HG03097 (cell line): Measurements from ENCODE around the gene NBPF1.
"Not testable (repeated sequence)": the region's sequence is repeated elsewhere in the genome, so short reads cannot be mapped to it uniquely, and the experiment has no call there.

Experiments used
- ATAC-seq: cut with Tn5 transposase; IDR thresholded peaks from one replicate; pipeline ENCODE4 v1.9.1; 2021; ENCODE audit not compliant: unreplicated experiment, low FRiP score

Gene NBPF1

DNA sequence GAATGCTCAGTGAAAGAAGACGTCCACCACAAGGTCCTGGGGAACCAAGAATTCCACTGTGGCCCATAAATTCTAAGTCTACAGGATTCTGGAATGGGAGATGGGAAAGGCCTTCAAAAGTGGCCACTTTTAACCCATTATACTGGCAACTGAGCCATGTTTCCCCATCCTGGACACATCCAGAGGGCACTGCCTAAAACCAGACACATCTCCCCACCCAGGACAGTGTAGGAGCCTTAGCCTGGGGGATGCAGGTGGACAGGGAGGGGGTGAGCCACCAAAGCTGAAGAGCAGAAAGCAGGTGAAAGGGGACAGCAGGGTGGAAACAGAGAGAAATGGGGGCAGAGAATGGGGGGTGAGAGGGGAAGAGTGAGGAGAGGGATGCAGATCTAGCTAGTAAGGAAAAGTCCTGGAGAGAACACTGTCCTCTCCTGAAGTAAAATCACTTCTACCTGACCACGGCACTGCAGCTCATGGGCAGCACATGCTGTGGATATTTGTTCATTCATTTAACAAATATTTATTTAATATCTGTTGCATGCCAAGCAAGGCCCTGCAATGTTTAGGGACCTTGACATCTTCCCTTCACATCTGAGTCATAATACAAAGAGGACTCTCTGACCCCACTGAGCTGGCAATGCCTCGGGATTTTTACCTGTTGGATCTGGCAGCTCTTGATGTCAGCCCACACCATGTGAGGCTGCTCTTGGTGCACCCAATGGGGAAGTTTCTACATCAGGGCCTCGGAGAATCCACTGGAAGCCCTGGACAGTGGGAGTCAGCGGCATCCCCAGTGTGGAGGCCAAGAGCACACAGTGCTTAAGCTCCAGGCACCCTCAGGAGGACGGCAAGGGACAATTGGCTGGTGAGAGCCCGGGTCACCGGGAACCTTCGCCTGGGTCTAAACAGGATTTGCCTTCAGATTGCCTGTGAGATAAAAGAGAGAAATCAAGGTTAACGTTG is 5.2 kb downstream of the NBPF1 start:
- not testable (repeated sequence) for ATAC-seq

GRCh38 chr1:16607433-16607851 is 5.9 kb downstream of the NBPF1 start:
- no peak for ATAC-seq

GRCh38 chr1:16606666-16607432 is 6.5 kb downstream of the NBPF1 start:
- not testable (repeated sequence) for ATAC-seq

- no peak for ATAC-seq
These were observed 7.5 kb downstream of the NBPF1 start for GRCh38 chr1:16605532-16606505.

DNA sequence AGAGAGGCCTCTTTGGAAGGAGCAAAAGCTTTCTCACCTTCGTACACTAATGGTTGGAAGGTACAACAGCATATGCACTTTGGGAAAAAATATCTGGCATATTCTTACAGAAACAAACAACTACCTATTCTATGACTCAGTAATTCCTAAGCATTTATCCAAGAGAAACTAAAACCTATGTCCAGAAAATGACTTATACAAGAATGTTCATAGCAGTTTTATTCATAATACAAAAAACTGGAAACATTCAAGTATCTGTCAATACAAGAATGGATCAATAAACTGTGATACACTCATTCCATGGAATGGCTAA is 8.2 kb downstream of the NBPF1 start:
- no peak for ATAC-seq

- not testable (repeated sequence) for ATAC-seq
These were observed 8.7 kb downstream of the NBPF1 start for GRCh38 chr1:16604514-16605212.

GRCh38 chr1:16603623-16604022 is 9.7 kb downstream of the NBPF1 start:
- not testable (repeated sequence) for ATAC-seq

GRCh38 chr1:16602336-16603011 is 10.9 kb downstream of the NBPF1 start:
- not testable (repeated sequence) for ATAC-seq

- not testable (repeated sequence) for ATAC-seq
These were observed 12.2 kb downstream of the NBPF1 start for GRCh38 chr1:16600855-16601786.

DNA sequence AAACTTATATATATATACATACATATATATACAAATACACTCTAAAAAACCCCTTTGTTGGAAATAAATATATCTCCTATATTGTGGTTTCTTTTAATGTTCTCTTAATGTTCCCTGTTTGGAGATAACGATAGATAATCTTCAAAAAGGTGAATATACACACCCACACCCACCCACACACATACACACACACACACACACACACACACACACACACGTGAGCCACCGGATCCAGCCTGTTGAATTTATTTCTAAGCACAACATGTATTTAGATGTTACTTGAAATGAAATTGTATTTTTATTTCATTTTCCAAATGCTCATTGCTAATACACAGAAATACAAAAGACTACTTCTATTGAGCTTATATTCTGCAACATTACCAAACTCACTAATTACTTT is 14.0 kb downstream of the NBPF1 start:
- not testable (repeated sequence) for ATAC-seq

- not testable (repeated sequence) for ATAC-seq
These were observed 18.1 kb downstream of the NBPF1 start for GRCh38 chr1:16595216-16595615.

GRCh38 chr1:16591845-16592244 is 21.5 kb downstream of the NBPF1 start:
- not testable (repeated sequence) for ATAC-seq

GRCh38 chr1:16588081-16588480 is 25.3 kb downstream of the NBPF1 start:
- ATAC-seq, result not testable (repeated sequence)

- not testable (repeated sequence) for ATAC-seq
These were observed 25.7 kb downstream of the NBPF1 start for GRCh38 chr1:16587639-16588038.

GRCh38 chr1:16565324-16565723 is 48.0 kb downstream of the NBPF1 start:
- not testable (repeated sequence) for ATAC-seq

DNA sequence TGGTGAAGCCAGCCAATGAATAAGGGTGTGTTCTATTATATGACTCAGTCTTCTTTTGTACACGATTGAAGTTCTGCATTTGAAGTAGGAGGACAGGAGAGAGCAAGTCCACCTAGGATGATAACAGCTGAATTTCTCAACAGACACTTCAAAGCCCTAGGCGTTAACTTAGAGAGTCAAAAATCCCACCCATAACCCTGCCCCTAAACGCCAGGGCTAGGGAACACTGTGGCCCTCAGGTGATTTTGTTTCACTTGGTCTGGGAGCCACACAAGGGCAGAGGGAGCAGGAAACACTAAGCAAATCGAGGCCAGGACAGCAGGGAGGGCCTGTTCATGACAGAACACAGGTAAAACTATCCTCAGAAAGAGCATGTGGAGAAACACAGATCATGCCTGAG is 52.3 kb downstream of the NBPF1 start:
- ATAC-seq, result not testable (repeated sequence)

- not testable (repeated sequence) for ATAC-seq
These were observed 52.9 kb downstream of the NBPF1 start for GRCh38 chr1:16560498-16560897.

GRCh38 chr1:16559688-16560087 is 53.7 kb downstream of the NBPF1 start:
- not testable (repeated sequence) for ATAC-seq
